Activated gamma-delta T cell treated with anti-CD3 and anti-CD28 coated beads, Interleukin-2, amount 50 U/mL, for 16 hours (primary cell): Measurements from ENCODE around the gene SEMA4D.
A peak's percentile ranks its signal among the peaks of the same experiment; 100 is the strongest.

ENCODE experiments used
- DNase-seq: peaks from one replicate; pipeline ENCODE4 v3.0.0-alpha.2; 2020; ENCODE audit warnings: low read depth

The SEMA4D gene

DNA sequence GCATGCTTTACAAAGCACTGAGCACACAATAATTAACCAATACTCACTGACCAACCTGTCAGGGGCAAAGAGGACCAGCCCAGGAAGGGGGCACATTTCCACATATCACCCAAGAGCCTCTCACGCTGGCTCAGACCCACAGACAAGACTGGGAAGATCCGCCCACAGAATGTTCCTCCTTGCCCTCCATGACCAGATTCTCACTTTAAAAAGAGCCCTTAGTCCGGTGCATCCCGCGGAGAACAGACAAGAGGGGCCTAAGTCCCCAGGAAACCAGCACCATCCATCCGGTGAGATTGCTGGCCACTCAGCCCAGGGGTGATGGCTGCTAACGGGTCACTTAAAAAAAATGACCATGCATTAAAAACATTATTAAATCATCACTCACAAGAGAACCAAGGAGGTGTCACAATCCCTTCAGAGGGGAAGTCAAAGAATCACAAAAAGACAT lies 32.9 kb downstream of the SEMA4D start:
- no peak for DNase-seq

DNA sequence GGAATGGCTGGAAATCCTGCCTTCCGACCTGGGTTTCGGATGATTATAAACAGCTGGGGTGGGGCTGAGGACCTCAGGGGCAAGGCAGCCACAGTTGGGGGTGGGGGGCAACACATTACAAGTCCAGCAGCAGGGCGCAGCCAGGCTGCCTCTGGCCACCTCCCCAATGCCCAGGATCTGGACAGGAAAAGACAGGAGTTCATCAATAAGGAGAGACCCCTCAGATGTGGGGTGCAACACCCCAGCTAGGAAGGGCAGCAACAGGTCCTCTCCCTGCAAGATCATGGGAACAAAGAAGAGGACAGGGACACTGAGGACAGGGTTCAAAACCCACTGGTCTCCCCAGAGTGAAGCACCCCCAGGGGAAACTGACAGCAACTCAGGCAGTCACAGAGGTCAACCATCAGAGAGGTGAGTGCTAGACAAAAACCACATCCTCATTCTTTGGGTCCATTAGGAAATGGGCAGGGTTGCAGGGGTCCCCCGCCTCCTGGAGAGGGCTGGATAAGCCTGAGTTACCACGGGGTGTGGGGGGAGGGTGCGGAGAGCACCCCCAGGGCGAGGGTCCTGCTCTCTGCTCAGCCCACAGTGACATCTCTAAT lies 33.5 kb downstream of the SEMA4D start:
- no peak for DNase-seq

DNA sequence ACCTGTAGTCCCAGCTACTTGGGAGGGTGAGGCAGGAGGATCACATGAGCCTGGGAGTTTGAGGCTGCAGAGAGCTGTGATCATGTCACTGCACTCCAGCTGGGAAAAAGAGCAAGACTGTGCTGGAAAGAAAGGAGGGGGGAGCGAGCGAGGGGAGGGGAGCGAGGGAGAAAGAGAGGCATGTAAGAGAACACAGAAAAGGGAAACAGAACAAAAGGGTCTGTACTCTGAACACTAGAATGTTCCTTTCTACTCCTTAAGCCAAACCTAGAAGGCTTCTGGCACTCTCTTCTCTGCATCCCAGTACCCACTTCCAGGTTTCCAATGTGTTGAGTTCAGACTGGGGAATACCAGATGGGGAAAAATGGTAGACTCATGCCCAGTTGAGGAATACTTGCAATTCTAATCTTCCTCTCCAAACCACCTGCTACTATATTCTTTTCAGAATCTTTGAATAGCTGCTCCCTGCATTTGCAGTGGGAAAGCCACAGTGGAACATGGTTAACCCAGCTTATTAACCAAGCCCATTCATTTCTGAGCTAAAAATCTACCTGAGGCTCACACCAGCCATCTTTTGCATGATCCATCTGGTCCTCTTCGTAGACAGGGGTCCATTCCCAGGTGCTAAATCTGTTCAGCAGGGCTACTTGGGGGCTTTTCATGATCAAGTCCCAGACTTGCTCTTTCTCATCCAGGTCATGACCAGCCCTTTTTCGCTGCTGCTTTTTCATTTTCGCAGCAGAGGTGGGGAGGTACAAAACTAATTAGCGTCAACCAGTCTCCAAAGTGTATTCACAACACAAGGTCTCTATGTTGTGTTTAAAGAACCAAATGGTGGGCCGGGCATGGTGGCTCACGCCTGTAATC lies 34.9 kb downstream of the SEMA4D start:
- DNase-seq = no peak

DNA sequence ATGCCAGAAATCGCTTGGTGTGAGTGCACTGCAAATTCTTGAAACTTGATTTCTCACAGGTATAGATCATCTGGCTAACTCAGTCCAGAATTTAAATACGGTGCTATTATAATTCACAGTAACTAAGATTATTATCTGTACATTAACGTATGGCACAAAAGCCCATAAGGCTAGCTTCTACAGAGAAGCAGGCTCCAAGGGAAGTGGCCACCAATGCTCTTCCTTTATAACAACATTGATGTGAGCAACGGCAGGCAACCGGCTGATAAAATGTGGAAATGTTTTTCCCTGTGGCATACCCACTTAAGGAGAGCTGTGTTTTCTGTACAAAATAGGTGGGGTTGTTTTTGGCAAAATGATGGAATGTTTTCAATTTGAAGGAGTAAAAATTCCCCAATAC lies 35.7 kb downstream of the SEMA4D start:
- no peak for DNase-seq

DNA sequence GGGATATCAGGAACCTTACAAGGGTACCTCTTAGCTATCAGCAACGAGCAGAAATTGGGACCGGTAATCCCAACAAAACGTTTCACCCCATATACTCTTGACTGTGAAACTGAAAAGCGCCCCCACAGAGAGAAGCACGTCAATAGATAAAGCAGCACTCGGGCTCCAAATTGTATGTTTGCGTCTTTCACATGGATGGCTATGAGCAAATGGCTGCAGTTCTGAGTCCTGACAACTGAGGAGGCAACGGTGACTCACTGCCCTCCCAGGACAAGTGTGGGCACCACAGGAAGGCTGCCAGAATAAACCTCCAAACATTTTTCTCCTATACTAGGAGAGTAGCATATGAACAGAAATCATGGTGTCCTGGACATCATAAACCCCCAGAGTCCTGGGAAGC lies 36.6 kb downstream of the SEMA4D start:
- no peak for DNase-seq

DNA sequence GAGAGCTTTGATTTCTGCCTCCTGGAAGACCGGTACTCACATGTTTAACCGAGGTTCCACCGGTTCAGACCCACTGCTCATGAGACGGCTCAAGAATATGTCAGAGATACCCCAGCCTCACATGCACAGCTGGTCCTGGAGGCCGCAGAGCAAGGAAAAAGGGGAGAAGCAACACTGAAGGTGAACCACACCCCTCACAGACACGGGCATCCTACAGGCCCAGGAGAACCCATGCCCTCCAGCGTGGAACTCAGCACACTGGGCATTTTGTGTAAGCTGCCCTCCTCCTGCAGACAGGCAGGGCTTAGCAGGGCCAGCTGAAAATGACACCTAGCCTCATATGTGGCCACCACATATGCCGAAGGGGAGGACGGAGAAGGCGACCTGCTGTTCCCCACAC lies 37.4 kb downstream of the SEMA4D start:
- no peak for DNase-seq

DNA sequence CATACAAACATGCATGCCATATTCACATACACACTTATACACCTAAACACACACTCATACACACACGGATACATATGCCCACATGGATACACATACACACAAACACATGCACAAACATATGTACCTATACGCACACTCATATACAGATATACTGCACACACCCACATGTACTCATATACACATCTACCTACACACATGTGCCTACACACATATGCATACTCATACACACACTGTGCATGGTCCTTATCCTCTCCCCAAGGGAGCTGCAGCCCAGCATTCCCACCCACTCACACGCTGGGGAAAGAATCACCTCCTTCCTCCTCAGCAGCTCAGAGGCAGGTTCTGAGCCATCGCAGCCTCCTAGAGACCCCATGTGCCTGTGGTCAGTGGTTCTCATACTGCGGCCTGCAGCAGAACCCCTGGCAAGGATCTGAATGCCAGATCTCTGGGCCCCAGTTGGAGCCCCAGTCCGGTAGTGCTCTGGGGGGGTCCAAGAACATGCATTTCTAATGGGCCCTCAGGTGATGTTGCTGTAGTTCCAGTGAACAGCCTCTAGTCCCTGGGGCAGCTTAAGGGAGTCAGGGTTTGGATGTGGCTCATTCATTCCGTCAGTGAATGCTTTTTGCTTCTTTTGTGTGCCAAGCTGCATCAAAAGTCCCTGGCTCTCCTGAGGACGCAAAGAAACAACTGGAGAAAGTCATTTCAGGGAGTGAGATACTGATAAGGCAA lies 39.0 kb downstream of the SEMA4D start:
- DNase-seq = no peak

DNA sequence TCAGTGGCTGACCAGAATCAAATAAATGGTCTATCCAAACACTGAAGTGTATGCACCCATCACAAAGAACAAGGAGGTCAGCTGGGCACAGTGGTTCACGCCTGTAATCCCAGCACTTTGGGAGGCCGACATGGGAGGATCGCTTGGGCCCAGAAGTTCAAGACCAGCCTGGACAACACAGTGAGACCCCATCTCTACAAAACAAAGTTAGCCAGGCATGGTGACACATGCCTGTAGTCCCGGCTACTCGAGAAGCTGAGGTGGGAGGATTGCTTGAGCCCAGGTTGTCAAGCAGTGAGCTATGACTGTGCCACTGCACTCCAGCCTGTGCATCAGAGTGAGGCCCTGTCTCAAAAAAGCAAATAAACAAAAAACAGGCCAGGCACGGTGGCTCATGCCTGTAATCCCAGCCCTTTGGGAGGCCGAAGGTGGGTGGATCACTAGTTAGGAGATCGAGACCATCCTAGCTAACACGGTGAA lies 40.5 kb downstream of the SEMA4D start:
- no peak for DNase-seq

DNA sequence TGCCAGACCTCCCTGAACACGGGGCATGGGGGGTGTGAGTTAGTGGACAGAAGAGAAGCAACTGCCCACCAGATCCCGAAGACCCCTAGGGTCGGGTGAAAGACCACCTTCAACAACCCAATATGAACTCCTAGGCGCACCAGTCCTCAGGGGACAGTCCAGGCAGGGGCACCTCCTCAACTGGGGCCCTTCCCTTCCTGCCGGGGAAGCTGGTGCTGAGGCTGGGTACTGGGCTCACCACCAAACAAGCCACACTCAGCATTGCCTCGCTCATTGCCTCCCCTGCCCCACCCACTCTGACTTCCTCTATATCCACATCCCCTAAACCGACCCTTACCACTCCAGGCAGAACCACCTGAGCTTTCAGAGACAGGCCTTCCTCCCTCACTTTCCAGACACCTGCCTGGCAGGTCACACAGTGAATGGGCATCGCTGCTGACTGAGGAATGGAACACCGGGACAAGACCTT lies 42.5 kb downstream of the SEMA4D start:
- no peak for DNase-seq

DNA sequence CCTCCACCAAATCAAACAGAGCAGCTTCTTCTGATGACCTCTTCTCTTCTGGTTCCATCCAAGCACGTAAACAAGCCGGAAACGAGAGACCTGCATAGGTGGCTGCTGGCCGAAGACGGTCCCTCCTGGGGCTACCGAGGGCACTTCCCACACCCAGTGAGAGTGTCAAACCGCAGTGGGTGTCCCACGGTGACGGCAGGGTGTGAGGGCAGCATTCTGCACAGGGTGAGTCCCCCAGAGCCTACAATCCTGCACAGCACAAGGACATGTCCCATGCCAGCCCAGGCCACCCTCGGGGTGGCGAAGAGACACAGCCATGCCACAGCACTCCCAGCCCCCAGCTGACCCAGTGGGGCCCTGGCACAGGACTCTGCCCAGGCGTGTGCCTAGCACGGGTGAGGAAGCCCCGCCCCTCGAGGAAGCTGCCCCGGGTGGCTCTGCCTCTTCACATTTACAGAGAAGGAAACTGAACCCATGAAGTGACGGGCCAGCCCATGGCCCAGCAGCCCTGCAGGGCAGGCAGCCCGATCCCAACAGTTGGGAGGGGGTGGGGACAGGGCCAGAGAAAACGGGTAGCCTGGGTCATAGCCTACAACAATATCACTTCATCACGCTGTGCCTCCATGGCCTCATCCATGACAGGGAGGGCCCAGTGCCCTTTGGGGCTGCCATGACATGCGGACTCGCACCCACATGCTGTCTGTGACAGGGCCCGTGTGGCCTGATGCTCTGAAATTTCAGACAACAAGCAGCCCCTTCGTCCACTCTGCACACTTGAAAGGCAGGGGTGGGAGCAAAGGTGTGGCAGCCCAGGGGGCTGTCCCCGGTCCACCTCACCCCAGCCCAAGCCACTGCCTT lies 43.2 kb downstream of the SEMA4D start:
- DNase-seq = no peak

DNA sequence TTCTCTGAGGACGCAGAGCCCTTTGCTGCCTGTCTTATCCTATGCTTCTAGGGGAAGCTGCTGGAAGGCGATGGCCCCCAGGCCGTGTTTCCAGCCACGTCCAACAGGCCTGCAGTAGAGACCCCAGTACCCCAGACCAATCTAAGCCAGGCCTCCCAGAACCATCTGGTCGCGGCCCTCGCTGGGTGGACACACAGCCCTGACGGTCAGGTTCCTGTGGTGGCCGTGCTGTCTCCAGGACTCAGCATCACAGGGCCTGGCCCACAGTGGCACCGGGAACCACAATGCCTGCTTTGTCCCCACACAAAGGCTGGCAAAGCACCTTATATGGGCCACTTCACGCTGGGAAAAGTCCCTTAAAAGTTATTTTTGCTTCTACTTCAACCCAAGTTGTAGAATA lies 44.5 kb downstream of the SEMA4D start:
- no peak for DNase-seq

DNA sequence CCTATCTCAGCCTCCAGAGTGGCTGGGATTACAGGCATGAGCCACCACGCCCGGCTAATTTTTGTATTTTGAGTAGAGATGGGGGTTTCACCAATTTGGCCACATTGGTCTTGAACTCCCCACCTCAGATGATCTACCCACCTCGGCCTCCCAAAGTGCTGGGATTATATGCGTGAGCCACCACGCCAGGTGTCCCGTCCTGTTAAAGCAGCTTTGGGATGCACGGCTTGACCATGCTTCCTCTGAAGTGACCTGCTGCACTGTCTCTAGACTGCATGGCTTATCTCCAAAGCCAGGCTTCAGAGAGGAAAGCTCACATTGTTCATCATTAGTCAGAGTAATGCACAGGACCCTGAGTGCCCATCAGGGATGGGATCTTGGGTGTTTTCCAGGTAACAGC lies 45.4 kb downstream of the SEMA4D start:
- no peak for DNase-seq

DNA sequence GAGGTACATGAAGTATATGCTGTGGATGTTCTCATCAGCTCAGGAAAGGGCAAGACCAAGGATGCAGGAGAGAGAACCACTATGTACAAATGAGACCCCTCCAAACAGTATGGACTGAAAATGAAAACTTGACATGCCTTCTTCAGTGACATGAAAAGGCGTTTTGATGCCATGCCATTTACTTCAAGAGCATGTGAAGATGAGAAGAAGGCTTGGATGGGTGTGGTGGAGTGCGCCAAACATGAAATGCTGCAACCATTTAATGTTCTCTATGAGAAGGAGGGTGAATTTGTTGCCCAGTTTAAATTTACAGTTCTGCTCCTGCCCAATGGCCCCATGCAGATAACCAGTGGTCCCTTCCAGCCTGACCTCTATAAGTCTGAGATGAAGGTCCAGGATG lies 47.7 kb downstream of the SEMA4D start:
- no peak for DNase-seq

DNA sequence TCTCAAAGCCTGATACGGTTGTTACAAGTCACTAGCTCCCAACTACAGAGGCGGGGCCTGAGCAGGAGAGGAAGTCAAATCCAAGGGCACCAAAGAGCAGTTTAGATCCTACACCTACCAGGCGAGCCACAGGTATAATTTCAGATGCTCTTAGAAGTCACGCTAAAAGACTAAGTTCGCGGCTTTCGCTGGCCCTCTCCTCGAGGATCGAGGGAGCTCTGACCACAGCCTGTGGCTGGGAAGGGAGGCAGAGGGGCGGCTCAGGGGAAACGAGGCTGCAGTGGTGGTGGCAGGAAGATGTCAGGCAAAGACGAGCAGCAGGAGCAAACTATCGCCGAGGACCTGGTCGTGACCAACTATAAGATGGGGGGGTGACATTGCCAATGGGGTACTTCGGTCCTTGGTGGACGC lies 48.6 kb downstream of the SEMA4D start:
- DNase-seq = no peak

DNA sequence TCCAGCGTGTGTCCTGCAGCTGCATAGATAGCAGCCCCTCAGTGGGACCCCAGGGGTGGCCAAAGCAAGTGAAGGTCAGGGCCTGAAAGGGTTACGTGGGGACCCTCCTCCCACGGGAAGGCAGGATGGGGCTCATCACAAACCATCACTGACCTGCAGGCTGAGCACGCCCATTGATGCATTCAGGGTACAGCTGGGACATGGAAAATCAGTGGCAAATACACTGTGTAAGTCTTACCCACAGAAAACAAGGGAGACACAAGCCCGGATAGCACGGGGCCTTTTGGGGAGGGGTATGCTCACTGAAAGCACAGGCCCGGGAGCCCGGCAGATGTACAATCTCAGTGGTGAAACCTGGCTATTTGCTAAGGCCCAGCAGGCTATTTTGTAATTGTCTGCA lies 49.1 kb downstream of the SEMA4D start:
- no peak for DNase-seq

DNA sequence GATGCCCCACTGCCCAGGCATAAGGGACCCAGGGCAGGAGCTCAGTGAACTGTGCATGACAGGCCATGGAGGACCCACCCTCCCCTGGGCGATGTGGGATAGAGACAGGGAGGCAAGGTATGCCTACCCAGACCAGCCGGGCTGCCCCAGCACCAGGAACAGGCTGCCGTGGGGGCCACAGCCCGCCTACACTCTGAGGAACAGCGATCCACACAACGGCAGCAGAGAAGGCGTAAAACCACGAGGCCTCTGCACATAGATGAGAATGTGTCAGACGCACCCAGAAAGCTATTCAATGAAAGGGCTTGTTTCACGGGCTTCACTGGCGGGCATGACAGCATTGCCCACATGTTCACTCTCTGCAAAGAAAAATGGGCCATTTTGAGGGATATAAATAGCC lies 49.5 kb downstream of the SEMA4D start:
- peak; percentile 62 for DNase-seq

DNA sequence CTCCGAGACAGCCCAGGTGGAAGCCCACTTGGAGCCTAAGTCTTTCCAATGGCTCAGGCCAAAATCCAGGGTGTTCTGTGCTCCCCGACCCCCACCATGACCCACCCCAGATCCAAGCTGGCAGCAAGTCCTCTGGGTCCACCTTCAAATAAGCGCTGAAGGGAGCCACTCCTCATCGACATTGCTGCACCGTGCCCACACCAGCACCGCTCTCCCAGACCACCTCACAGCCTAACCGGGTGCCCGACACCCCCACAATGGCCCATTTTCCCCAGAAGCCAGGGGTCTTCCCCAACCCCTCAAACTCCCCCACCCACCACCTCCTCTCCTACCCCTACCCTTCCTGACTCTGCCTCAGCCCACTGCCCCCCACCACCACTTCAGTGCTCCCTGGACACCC lies 50.5 kb downstream of the SEMA4D start:
- no peak for DNase-seq

DNA sequence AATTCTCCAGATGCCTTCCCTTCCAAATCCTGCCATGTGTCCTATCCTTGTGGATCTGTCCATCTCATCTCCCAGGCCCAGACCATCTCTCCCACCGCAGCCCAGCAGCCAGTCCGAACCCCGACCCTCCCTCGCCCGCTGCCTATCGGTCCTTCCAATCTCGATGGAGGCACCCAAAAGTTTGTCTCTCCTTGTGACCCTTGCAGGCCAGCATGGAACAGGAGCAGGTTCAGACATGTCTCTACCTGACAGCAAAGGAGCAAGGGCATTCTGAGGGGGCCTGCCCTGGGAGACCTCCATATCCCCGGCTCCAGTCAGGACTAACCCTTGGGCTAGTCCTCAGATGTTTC lies 51.0 kb downstream of the SEMA4D start:
- no peak for DNase-seq

DNA sequence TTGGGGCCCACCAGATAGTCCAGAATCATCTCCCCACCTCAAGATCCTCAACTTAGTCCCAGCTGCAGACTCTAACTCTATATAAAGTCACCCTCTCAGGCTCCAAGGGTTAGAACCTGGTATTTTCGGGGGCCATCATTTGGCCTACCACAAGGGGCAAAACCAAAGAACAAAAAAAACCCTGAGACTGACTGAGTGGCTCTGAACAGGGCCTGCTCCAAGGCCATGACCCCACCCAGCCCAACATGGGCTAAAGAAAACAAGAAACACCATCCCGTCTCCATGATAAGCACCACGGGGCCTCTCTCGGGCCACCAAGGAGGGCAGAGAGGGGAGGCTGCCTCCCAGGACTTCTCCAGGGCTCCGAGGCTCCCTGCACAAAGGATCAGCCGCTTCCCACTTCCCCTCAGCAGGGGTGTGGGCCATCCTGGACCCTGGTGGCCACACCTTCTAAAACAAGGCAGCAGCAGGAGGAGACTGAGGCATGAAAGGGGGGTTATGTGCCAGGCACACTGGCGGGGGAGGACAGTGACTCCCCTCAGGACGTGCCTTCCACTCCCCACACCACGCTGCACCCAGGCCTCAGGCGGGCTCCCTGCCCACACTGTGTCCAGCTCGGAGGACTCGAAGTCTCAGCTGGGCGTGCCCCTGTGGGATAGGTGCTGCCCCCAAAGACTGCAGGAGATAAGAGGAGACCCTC lies 51.5 kb downstream of the SEMA4D start:
- no peak for DNase-seq

DNA sequence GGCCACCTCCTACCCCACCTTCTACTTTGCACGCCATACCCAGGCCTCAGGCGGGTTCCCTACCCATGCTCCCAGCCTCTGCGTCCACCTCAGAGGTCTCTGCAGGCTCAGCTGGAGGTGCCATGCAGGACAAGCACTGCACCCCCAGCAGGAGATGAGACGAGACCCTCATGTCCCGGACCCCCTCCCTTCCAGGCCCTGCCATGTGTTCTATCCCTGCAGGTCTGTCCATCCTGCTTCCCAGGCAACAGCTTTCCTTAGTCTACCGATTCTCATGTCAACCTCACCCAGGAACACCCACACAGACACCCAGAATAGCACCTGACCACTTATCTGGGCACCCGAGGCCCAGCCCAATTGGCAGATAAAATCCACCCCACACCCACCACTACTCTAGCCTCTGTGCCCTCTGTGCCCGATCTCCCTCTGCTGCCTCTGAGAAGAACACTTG lies 52.1 kb downstream of the SEMA4D start:
- no peak for DNase-seq
